ENCODE measurements around the gene ADGRG3.
A peak's percentile ranks its signal among the peaks of the same experiment; 100 is the strongest.
"Not testable (repeated sequence)": the region's sequence is repeated elsewhere in the genome, so short reads cannot be mapped to it uniquely, and the experiment has no call there.

ADGRG3 gene

GRCh38 chr16:57724531-57724930 is 56.4 kb downstream of the ADGRG3 start:
- no peak for DNase-seq

DNA sequence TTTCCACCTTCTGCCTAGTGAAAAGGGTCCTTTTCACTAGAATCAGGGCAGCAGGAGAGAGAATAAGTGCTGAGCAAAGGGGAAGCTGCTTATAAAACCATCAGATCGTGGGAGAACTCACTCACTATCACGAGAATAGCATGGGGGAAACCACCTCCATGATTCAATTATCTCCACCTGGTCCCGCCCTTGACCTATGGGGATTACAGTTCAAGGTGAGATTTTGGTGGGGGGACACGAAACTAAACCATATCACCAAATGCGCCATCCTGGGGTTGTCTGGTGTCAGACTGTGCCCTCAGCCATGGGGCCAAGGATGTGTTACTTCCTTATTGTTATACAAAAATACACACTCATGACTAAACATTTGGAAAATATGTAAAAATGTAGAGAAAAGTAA is 57.0 kb downstream of the ADGRG3 start:
- no peak for DNase-seq

DNA sequence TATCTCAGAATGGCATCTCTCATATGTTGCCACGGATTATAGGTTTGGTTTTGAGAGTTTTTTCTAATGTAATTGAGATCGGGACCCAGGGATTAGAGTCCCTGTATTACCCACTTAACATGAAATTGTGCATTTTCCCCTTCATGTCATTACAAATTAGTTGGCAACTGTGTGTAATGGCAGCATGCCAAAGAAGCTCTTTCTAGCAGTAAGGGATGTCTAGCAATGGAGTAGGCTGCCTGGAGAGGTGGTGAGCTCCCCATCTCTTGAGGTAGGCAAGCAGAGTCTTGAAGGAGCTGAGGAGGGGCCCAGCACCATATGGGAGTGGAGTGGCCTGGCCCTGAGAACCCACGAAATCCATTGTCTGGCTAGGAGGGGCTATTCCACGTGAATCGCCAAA is 57.4 kb downstream of the ADGRG3 start:
- no peak for DNase-seq

DNA sequence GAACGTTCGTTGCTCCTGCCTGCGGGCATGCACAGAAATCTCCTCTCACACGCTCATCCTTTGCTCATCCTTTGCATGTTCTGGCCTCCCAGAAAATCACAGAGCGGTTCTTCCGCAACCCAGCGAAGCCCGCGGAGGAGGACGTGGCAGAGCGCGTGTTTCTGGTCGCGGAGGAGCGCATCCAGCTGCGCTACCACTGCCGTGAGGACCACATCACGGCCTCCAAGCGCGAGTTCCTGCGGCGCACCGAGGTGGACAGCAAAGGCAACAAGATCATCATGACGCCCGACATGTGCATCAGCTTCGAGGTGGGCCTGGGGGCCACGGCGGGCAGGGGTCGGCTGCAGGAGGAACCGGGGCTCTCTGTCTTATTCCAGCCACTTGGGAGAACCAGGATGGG is 57.9 kb downstream of the ADGRG3 start:
- no peak for DNase-seq

- DNase-seq = no peak
These were observed 58.4 kb downstream of the ADGRG3 start for GRCh38 chr16:57726433-57726947.

- no peak for DNase-seq
These were observed 59.5 kb downstream of the ADGRG3 start for GRCh38 chr16:57727610-57728009.

DNA sequence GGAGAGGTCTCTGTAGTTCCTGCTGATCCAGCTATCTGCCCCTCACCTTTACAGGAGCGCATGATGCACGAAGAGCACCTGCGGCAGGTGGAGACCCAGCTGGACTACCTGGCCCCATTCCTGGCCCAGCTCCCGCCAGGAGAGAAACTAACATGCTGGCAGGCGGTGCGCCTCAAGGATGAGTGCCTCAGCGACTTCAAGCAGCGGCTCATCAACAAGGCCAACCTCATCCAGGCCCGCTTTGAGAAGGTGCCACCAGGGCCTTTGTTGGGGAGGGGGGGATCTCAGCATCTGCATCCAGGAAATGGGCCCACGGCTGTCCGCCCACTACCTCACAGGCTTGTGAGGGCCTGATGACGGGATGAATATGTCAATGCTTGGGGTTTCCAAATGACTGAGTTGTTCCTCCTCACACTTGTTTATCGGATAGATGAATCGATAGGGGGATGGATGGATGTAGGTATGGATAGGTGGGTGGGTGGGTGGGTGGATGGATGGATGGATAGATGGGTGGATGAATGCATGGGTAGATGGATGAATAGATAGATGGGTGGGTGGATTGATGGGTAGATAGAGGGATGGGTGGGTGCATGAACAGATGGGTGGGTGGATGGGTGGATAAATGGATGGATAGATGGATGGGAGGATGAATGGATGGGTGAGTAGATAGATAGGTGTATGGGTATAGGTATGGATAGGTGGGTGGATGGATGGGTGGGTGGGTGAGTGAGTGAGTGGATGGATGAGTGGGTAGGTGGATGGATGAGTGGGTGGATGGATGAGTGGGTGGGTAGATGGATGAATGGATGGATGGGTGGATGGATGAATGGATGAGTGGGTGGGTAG is 60.5 kb downstream of the ADGRG3 start:
- DNase-seq = no peak

DNA sequence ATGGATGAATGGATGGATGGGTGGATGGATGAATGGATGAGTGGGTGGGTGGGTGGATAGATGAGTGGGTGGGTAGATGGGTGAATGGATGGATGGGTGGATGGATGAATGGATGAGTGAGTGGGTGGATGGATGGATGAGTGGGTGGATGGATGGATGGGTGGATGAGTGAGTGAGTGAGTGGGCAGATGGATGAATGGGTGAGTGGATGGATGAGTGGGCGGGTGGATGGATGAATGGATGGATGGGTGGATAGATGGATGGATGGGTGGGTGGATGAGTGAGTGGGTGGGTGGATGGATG is 61.0 kb downstream of the ADGRG3 start:
- no peak for DNase-seq

DNA sequence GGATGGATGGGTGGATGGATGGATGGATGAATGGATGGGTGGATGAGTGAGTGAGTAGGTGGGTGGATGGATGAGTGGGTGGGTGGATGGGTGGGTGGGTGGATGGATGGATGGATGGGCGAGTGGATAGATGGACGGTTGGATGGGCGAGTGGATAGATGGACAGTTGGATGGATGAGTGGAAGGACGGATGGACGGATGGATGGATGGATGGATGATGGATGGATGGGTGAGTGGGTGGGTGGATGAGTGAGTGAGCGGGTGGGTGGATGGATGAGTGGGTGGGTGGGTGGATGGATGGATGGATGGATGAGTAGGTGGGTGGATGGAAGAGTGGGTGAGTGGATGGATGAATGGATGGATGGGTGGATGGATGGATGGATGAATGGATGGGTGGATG is 61.7 kb downstream of the ADGRG3 start:
- not testable (repeated sequence) for DNase-seq

DNA sequence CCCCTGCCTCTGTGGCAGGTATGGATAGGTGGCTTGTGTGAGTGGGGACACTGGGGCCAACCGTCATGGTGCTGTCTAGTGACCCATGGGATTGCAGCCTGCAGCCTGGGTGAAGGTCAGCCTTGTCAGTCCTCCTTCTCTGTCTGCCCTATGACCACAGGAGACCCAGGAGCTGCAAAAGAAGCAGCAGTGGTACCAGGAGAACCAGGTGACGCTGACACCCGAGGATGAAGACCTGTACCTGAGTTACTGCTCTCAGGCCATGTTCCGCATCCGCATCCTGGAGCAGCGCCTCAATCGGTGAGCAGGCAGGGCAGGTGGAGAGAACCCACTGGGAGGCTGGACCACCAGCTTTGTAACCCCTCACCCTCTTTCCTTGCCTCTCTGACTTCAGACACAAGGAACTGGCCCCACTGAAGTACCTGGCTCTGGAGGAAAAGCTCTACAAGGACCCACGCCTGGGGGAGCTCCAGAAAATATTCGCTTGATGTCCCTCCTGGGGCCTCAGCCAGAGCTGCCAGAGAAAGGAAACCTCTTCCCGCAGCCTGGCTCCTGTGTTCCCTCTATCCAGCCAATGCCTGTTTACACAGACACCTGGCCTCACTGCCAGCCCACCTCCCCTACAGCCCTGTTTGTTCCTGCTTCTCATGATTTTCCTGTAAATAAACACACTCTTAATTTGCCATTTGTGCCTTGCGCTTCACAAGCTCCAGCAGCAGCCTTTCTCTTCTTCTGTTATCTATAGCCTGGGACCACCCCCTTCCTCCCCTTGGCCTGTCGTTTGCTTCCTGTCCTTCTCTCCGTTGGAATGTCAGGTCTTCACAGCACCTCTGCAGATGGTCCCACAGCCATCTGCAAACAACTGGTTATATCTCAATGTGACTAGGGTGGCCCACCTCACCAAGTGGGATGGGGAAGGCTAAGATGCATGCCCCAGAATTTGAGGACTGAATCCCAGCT is 62.9 kb downstream of the ADGRG3 start:
- DNase-seq = no peak

DNA sequence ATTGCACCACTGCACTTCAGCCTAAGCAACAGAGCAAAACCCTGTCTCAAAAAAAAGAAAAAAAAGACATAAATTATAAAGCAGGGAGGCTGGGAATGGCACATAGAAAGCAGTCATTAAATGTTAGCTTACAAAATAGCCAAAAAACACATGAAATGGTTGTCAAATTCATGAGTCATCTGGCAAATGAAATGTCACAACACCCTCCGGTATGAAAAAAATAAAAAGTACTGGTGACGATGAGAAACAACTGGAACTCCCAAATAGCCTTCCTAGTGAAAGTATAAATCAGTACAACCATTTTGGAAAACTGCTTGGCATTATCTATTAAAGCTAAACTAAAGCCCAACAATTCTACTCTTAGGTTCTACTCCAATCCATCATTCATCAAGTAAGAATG is 63.9 kb downstream of the ADGRG3 start:
- no peak for DNase-seq

- DNase-seq = no peak
These were observed 64.6 kb downstream of the ADGRG3 start for GRCh38 chr16:57732714-57733113.

DNA sequence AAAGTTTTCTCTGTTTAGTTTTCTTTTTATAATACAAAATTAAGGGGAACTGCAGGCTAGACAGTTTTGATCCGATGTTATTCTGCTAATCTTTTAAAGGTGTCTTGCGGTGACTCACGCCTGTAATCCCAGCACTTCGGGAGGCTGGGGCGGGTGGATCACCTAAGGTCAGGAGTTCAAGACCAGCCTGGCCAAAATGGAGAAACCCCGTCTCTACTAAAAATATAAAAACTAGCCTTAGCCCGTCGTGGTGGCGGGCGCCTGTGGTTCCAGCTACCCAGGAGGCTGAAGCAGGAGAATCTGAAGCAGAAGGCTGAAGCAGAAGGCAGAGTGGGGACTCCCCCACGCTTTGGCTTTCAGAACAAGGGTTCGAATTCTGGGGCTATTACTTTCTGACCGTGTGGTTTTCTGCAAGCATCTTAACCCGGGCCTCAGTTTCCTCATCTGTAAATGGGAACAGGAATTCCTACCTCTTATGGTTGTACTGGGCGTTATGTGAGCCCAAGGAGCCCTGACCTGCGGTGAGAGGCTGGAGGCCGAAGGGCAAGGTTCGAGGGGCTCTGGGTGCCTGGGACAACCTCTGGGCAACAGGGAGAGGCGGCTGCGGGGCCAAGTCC is 66.3 kb downstream of the ADGRG3 start:
- DNase-seq = no peak

DNA sequence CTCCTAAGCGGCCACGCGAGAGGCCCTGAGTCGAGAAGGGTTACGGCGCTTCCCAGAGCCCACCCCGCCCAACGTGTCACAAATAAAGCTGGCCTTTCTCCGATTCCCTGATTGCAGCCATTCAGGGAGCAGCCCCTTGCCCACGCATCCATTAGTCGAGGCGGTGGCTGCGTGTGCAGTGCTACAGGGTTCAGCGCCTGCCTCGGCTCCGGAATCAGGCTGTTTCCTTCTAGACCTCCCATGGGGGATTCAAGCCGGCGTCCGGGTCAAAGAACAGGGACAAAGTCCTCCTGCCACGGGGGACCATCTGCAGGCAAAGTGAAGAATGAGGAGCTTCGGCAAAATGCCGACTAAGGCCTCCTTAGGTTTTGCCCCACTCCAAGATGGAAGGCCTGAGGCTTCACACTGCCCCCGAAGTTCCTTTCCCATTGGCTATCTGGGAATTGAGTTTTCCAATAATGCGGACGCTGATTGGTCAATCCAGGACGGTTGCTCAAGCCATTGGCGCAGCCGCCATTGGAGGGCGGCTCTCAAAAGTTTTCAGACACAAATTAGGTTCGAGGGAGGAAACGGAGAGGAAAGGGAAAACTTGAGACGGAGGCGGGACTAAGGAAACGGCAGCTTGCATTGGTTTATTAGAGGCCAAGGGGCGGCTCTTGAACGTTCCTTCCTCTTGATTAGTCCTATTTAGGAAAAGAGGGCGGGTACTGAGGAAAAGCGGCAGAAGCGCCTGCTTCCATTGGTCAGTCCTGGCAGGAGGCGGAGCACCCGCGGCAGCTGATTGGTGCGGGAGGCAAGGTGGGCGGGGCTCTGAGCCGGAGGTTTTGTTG is 67.0 kb downstream of the ADGRG3 start:
- DNase-seq = peak; percentile 99

GRCh38 chr16:57735755-57736418 is 67.8 kb downstream of the ADGRG3 start, which contains the start of gene KATNB1:
Gene KATNB1 (plus strand): TSS chr16:57735770. CDS start chr16:57737244, 1,474 bp downstream.
- DNase-seq = no peak

GRCh38 chr16:57736419-57737351 is 68.6 kb downstream of the ADGRG3 start:
- peak; percentile 7 for DNase-seq

GRCh38 chr16:57738844-57739243 is 70.7 kb downstream of the ADGRG3 start:
- no peak for DNase-seq

All from NCI-H345 (cell line).